H1 (cell line): ENCODE measurements around the gene FBXW2. TPM values are rescaled to one million over a fixed set of nuclear protein-coding genes. Genes with fewer than 3 reads are reported as not detected.

ENCODE experiments used
- CTCF ChIA-PET: fragments of 300-600 bp; sonication (Branson Sonifier 250); formaldehyde crosslinking; loops from one replicate; lab custom pipeline; 2021; ENCODE audit not compliant: partially characterized antibody; lab: Charles Lee
- POLR2A ChIA-PET: fragments of 300-600 bp; sonication (Branson Sonifier 250); formaldehyde crosslinking; loops from one replicate; lab custom pipeline; 2021; ENCODE audit warnings: inconsistent platforms; ENCODE audit not compliant: partially characterized antibody; lab: Charles Lee
- DNase-seq, 2 experiments: peaks; one replicate each; pipeline versions ENCODE4 v3.0.0 to v3.0.0-alpha.2; 2010 to 2022; ENCODE audit warnings: low spot score in 2 of 2, low read depth in 1 of 2, mixed read lengths in 1 of 2
- FAIRE-seq: peaks from 2 replicates; lab custom pipeline; 2011; peaks lifted over from hg19 to GRCh38; lab: Jason Lieb, UNC
- H2AFZ ChIP-seq: 2 replicates; pipeline ENCODE4 v1.8.1; 2012; ENCODE audit warnings: low read length, inconsistent platforms
- H2AK5ac ChIP-seq: 2 replicates; pipeline ENCODE4 v1.6.1; 2013; ENCODE audit warnings: low read depth, low read length
- H2BK120ac ChIP-seq: replicated peaks from 2 replicates; pipeline ENCODE3; 2013; ENCODE audit warnings: low read depth, low read length, inconsistent platforms
- H2BK12ac ChIP-seq: 2 replicates; pipeline ENCODE4 v1.6.1; 2013; ENCODE audit warnings: low read depth, low read length
- H2BK15ac ChIP-seq: 2 replicates; pipeline ENCODE4 v1.6.1; 2013; ENCODE audit warnings: low read length
- H2BK20ac ChIP-seq: 2 replicates; pipeline ENCODE4 v1.6.1; 2013; ENCODE audit warnings: low read length
- H2BK5ac ChIP-seq: 2 replicates; pipeline ENCODE4 v1.6.1; 2013; ENCODE audit warnings: low read depth, low read length
- H3K14ac ChIP-seq: 2 replicates; pipeline ENCODE4 v1.6.1; 2013; ENCODE audit warnings: inconsistent platforms; ENCODE audit not compliant: insufficient read length
- H3K18ac ChIP-seq: 2 replicates; pipeline ENCODE4 v1.6.1; 2013; ENCODE audit warnings: low read length; ENCODE audit errors: extremely low read depth
- H3K23ac ChIP-seq: 2 replicates; pipeline ENCODE4 v1.6.1; 2013; ENCODE audit warnings: inconsistent platforms; ENCODE audit not compliant: insufficient read length
- H3K23me2 ChIP-seq: 2 replicates; pipeline ENCODE4 v1.6.1; 2013; ENCODE audit warnings: low read depth, low read length
- H3K27ac ChIP-seq: 2 replicates; pipeline ENCODE4 v1.6.1; 2011; ENCODE audit warnings: low read depth, low read length, inconsistent platforms
- H3K27me3 ChIP-seq, 4 experiments: replicated peaks in 1 of 4; 1 replicate in 1 of 4; 2 replicates in 3 of 4; pipeline versions ENCODE4 v1.6.1 to v1.8.1; 2011 to 2013; ENCODE audit warnings: low read length in 3 of 4, mild to moderate bottlenecking in 3 of 4, inconsistent platforms in 2 of 4, mixed read lengths in 2 of 4, moderate library complexity in 1 of 4; ENCODE audit not compliant: control insufficient read depth in 3 of 4, insufficient read depth in 3 of 4; ENCODE audit errors: extremely low read depth in 1 of 4
- H3K36me3 ChIP-seq, 4 experiments: 2 replicates each; pipeline versions ENCODE4 v1.6.1 to v1.8.1; 2011 to 2013; ENCODE audit warnings: mild to moderate bottlenecking in 4 of 4, low read length in 3 of 4, moderate library complexity in 2 of 4, control low read depth in 1 of 4, inconsistent platforms in 1 of 4; ENCODE audit not compliant: insufficient read depth in 4 of 4, control insufficient read depth in 2 of 4
- H3K4ac ChIP-seq: replicated peaks from 2 replicates; pipeline ENCODE3; 2013; ENCODE audit warnings: low read length, low read depth, mixed read lengths, inconsistent platforms; ENCODE audit not compliant: insufficient read length
- H3K4me1 ChIP-seq, 4 experiments: replicated peaks in 1 of 4; 1 replicate in 1 of 4; 2 replicates in 3 of 4; pipeline versions ENCODE4 v1.6.1 to v1.8.1; 2011 to 2013; ENCODE audit warnings: low read length in 3 of 4, inconsistent platforms in 2 of 4, mixed read lengths in 1 of 4; ENCODE audit not compliant: insufficient read depth in 4 of 4, control insufficient read depth in 3 of 4
- H3K4me2 ChIP-seq, 2 experiments: 2 replicates each; pipeline versions ENCODE4 v1.6.1 to v1.8.1; 2011 to 2013; ENCODE audit warnings: low read depth in 2 of 2, low read length in 2 of 2, control low read depth in 1 of 2, inconsistent platforms in 1 of 2, mild to moderate bottlenecking in 1 of 2; ENCODE audit not compliant: insufficient read depth in 1 of 2
- H3K4me3 ChIP-seq, 4 experiments: fragments of 200-600, 300-600 bp in 1 of 4; sonication (generic), shearing (Covaris generic), sonication (Bioruptor Twin) in 1 of 4; 2 replicates each; pipeline versions ENCODE4 v1.5.1 to v1.8.1; 2011 to 2016; ENCODE audit warnings: low read length in 4 of 4, low read depth in 3 of 4, control low read depth in 2 of 4, inconsistent platforms in 2 of 4, mild to moderate bottlenecking in 2 of 4, mixed read lengths in 1 of 4, moderate library complexity in 1 of 4; ENCODE audit not compliant: insufficient read depth in 2 of 4; ENCODE audit errors: extremely low read depth in 1 of 4
- H3K56ac ChIP-seq: replicated peaks from 2 replicates; pipeline ENCODE3; 2013; ENCODE audit warnings: low read depth, mild to moderate bottlenecking, mixed read lengths, low read length, inconsistent platforms; ENCODE audit not compliant: insufficient read length
- H3K79me1 ChIP-seq: 2 replicates; pipeline ENCODE4 v1.6.1; 2013; ENCODE audit warnings: low read depth, low read length, control low read depth
- H3K79me2 ChIP-seq, 2 experiments: 2 replicates each; pipeline versions ENCODE4 v1.6.1 to v1.8.1; 2012 to 2013; ENCODE audit warnings: low read length in 2 of 2, mild to moderate bottlenecking in 2 of 2, inconsistent platforms in 1 of 2; ENCODE audit not compliant: insufficient read depth in 2 of 2, control insufficient read depth in 1 of 2
- H3K9ac ChIP-seq, 4 experiments: replicated peaks in 1 of 4; 1 replicate in 1 of 4; 2 replicates in 3 of 4; pipeline versions ENCODE4 v1.6.1 to v1.8.1; 2011 to 2013; ENCODE audit warnings: low read depth in 3 of 4, low read length in 3 of 4, control low read depth in 2 of 4, mild to moderate bottlenecking in 2 of 4, moderate library complexity in 2 of 4, inconsistent platforms in 1 of 4; ENCODE audit errors: extremely low read depth in 1 of 4
- H3K9me3 ChIP-seq, 2 experiments: 2 replicates each; pipeline versions ENCODE4 v1.6.1 to v1.8.1; 2012 to 2013; ENCODE audit warnings: mild to moderate bottlenecking in 2 of 2, moderate library complexity in 2 of 2, control low read depth in 1 of 2, inconsistent platforms in 1 of 2, low read depth in 1 of 2, low read length in 1 of 2, mixed read lengths in 1 of 2; ENCODE audit not compliant: insufficient read depth in 2 of 2
- H4K20me1 ChIP-seq, 2 experiments: replicated peaks in 1 of 2; 2 replicates each; pipeline versions ENCODE3 to v1.8.1; 2011 to 2013; ENCODE audit warnings: inconsistent platforms in 2 of 2, low read length in 2 of 2, mild to moderate bottlenecking in 1 of 2; ENCODE audit not compliant: insufficient read depth in 2 of 2, control insufficient read depth in 1 of 2
- H4K5ac ChIP-seq: 2 replicates; pipeline ENCODE4 v1.6.1; 2013; ENCODE audit warnings: low read length, low read depth, mixed read lengths, inconsistent platforms; ENCODE audit not compliant: insufficient read length
- H4K8ac ChIP-seq: 2 replicates; pipeline ENCODE4 v1.8.0; 2013; ENCODE audit warnings: mild to moderate bottlenecking, moderate library complexity, low read length, inconsistent platforms; ENCODE audit not compliant: insufficient read depth; ENCODE audit errors: extremely low read depth
- H4K91ac ChIP-seq: replicated peaks from 2 replicates; pipeline ENCODE3; 2013; ENCODE audit warnings: low read length, mixed read lengths, inconsistent platforms; ENCODE audit not compliant: insufficient read length
- CEBPB ChIP-seq: IDR thresholded peaks from 2 replicates; pipeline ENCODE4 v1.6.1; 2012; ENCODE audit warnings: low read depth, low read length
- CTCF ChIP-seq, 3 experiments: IDR thresholded peaks; 1 replicate in 2 of 3; 2 replicates in 1 of 3; pipeline versions ENCODE4 v1.5.1 to v1.6.1; 2011; ENCODE audit warnings: low read length in 3 of 3, mild to moderate bottlenecking in 3 of 3, inconsistent platforms in 2 of 3, low read depth in 1 of 3, moderate library complexity in 1 of 3; ENCODE audit not compliant: insufficient read depth in 1 of 3; ENCODE audit errors: control extremely low read depth in 1 of 3
- RAD21 ChIP-seq, 2 experiments: IDR thresholded peaks in 1 of 2; conservative IDR thresholded peaks in 1 of 2; 2 replicates each; pipeline ENCODE4 v1.6.1; 2011; ENCODE audit warnings: low read depth in 2 of 2, low read length in 2 of 2, improper control_type of control experiment in 1 of 2, inconsistent platforms in 1 of 2, mild to moderate bottlenecking in 1 of 2, moderate library complexity in 1 of 2
- WGBS, 2 experiments: shearing (Covaris generic) in 1 of 2; methylation state at CpG; one replicate each; pipeline versions ENCODE4 v1.1.6 to v1.1.7; 2013 to 2015; ENCODE audit warnings: low lambda C conversion rate in 2 of 2, mixed read lengths in 2 of 2, inconsistent platforms in 1 of 2, low coverage in 1 of 2, missing lambda C conversion rate in 1 of 2; ENCODE audit not compliant: insufficient replicate concordance in 2 of 2, insufficient coverage in 1 of 2, insufficient read length in 1 of 2; ENCODE audit errors: extremely low coverage in 1 of 2, missing lambda C conversion rate in 1 of 2; 5-methylcytosine and 5-hydroxymethylcytosine counted together
- polyA plus RNA-seq, 7 experiments: library from polyadenylated mRNA; depleted of rRNA in 3 of 7; stranded (reverse) in 5 of 7; unstranded in 2 of 7; fragments of >200 nt in 5 of 7; fragments of 200-250 nt in 2 of 7; gene quantifications; 1 replicate in 5 of 7; 2 replicates in 1 of 7; 4 replicates in 1 of 7; pipeline versions ENCODE4 v1.2.1 to v1.2.3, GENCODE V29; 2011 to 2013; ENCODE audit warnings: missing spikeins in 2 of 7, mixed read lengths in 2 of 7
- total RNA-seq: library from RNA; stranded (reverse); fragmentation: NEBNext Ultra II Directional; extraction: Animal tissue kit (Norgen Biotek cat#: 25700); gene quantifications from 2 replicates; pipeline ENCODE4 v1.2.1, GENCODE V29; 2021

The FBXW2 gene
- total and polyA plus RNA-seq, 2 of the 8 experiments (the other 6 are each of a cell fraction or from before 2014, with no cell fraction given) = 19.2 to 65.3 TPM

GRCh38 chr9:120729791-120730241 is 63.4 kb downstream of the FBXW2 start:
- H4K8ac ChIP-seq = no peak overlapping the region
- peaks cover 0 to 6% (median 0%) of the 10 kb centered on the region in 4 experiments; a peak in 3 of 7 replicates for H3K4me1 ChIP-seq
- FAIRE-seq (no peak), DNase-seq (peak in 1 of 2 experiments; percentile 69)
- H3K79me2 ChIP-seq = no peaks in the 10 kb centered on the region
- H3K4ac ChIP-seq = no peak overlapping the region
- no peak overlapping the region for H4K5ac ChIP-seq
- no peak overlapping the region for H3K4me2 ChIP-seq
- 72% methylated on average over 5 of the region's 5 CpGs; no CpG with 5 or more reads in 1 of the 2 experiments for WGBS, 2 experiments
- H3K36me3 ChIP-seq = no peaks in the 10 kb centered on the region
- H2BK120ac ChIP-seq = no peak overlapping the region
- H3K56ac ChIP-seq = no peak overlapping the region
- peak; percentile 70 to 83 (median 77) for TF ChIP-seq CTCF (IDR thresholded peaks at IDR 0.05; ENCODE audit: control extremely low read depth in 1 of 3, insufficient read depth in 1 of 3, low read depth in 1 of 3, low read length in 3 of 3)
- peak; percentile 36 to 61 for TF ChIP-seq RAD21 (IDR thresholded peaks at IDR 0.05 in 1 of 2, conservative IDR thresholded peaks at IDR 0.05 in 1 of 2; ENCODE audit: low read depth in 2 of 2, low read length in 2 of 2)
- no peak for TF ChIP-seq CEBPB
- H3K27ac ChIP-seq = no peak overlapping the region
- ChIA-PET POLR2A (interaction anchor here (0.6 to 2.2 kb wide), 3 partner anchors 15 to 127 kb away, joined by 3 to 7 read pairs (median 3); partner anchors contain the start of gene MEGF9), CTCF (interaction anchor here (0.7 to 2.8 kb wide), 24 partner anchors 9 to 1220 kb away, joined by 3 to 16 read pairs (median 4); no protein-coding TSS in a partner anchor)
- H3K4me3 ChIP-seq = no peak overlapping the region
- H3K14ac ChIP-seq = no peak overlapping the region
- no peak overlapping the region for H2BK5ac ChIP-seq
- no peak overlapping the region for H2BK20ac ChIP-seq
- H2BK15ac ChIP-seq = no peak overlapping the region
- no peaks in the 10 kb centered on the region for H4K20me1 ChIP-seq
- H2AK5ac ChIP-seq = no peak overlapping the region
- H3K27me3 ChIP-seq = no peaks in the 10 kb centered on the region
- H3K23me2 ChIP-seq = no peaks in the 10 kb centered on the region; the same call in 1 of the 2 replicates
- H3K79me1 ChIP-seq = no peaks in the 10 kb centered on the region
- no peak overlapping the region for H3K18ac ChIP-seq
- H2AFZ ChIP-seq = no peak overlapping the region
- no peak overlapping the region for H3K9ac ChIP-seq
- no peaks in the 10 kb centered on the region for H3K9me3 ChIP-seq
- H3K23ac ChIP-seq = no peak overlapping the region
- no peak overlapping the region for H4K91ac ChIP-seq
- H2BK12ac ChIP-seq = no peak overlapping the region
